Neural cell (in vitro differentiated cells): ENCODE measurements around the gene ENO1. TPM values are rescaled to one million over a fixed set of nuclear protein-coding genes. Genes with fewer than 3 reads are reported as not detected.

ENCODE experiments used
- H2AFZ ChIP-seq: fragments of 200-600, 300-800 bp; sonication (generic), shearing (Covaris generic); 2 replicates; pipeline ENCODE4 v1.6.0; 2014; ENCODE audit warnings: low read depth, mild to moderate bottlenecking, antibody characterized with exemption, low read length, moderate library complexity
- H3F3A ChIP-seq: fragments of 200-600 bp; shearing (Covaris generic); 2 replicates; pipeline ENCODE4 v1.6.1; 2016; ENCODE audit warnings: mild to moderate bottlenecking, moderate library complexity, mixed read lengths, antibody characterized with exemption, low read length; ENCODE audit not compliant: insufficient read depth, poor library complexity, severe bottlenecking
- H3K27ac ChIP-seq: fragments of 200-600, 300-800 bp; sonication (generic), shearing (Covaris generic); 2 replicates; pipeline ENCODE4 v1.5.1; 2014; ENCODE audit warnings: mild to moderate bottlenecking, low read length, moderate library complexity
- H3K27me3 ChIP-seq: fragments of 300-800, 200-600 bp; sonication (generic), shearing (Covaris generic); 2 replicates; pipeline ENCODE4 v1.6.0; 2014; ENCODE audit warnings: mild to moderate bottlenecking, low read depth, low read length, moderate library complexity; ENCODE audit not compliant: insufficient read depth
- H3K36me3 ChIP-seq: fragments of 300-800, 200-600 bp; sonication (generic), shearing (Covaris generic); 2 replicates; pipeline ENCODE4 v1.5.1; 2014; ENCODE audit warnings: mild to moderate bottlenecking, antibody characterized with exemption, low read length, moderate library complexity; ENCODE audit not compliant: insufficient read depth
- H3K4me2 ChIP-seq: fragments of 300-800, 200-600 bp; sonication (generic), shearing (Covaris generic); 2 replicates; pipeline ENCODE4 v1.6.0; 2014; ENCODE audit warnings: mild to moderate bottlenecking, low read length
- H3K4me3 ChIP-seq: fragments of 300-800, 200-600 bp; sonication (generic), shearing (Covaris generic); 2 replicates; pipeline ENCODE4 v1.5.1; 2014; ENCODE audit warnings: mild to moderate bottlenecking, low read length, moderate library complexity
- H3K79me2 ChIP-seq: fragments of 200-600 bp; shearing (Covaris generic); replicated peaks from 2 replicates; pipeline ENCODE4 v1.6.0; 2014; ENCODE audit warnings: mild to moderate bottlenecking, low read length, moderate library complexity; ENCODE audit not compliant: insufficient read depth
- H3K9ac ChIP-seq: fragments of 300-800, 200-600 bp; sonication (generic), shearing (Covaris generic); 2 replicates; pipeline ENCODE4 v1.6.1; 2016; ENCODE audit warnings: mild to moderate bottlenecking, low read length, mixed read lengths
- H3K9me2 ChIP-seq: fragments of 200-600 bp; shearing (Covaris generic); 2 replicates; pipeline ENCODE4 v1.6.1; 2016; ENCODE audit warnings: mild to moderate bottlenecking, low read length, mixed read lengths; ENCODE audit not compliant: insufficient read depth
- H3K9me3 ChIP-seq: fragments of 200-600, 300-800 bp; sonication (generic), shearing (Covaris generic); 2 replicates; pipeline ENCODE4 v1.6.1; 2016; ENCODE audit warnings: mild to moderate bottlenecking, mixed run types, low read length, moderate library complexity, mixed read lengths
- H4K20me1 ChIP-seq: fragments of 200-600 bp; shearing (Covaris generic); 2 replicates; pipeline ENCODE4 v1.6.1; 2016; ENCODE audit warnings: mild to moderate bottlenecking, mixed run types; ENCODE audit not compliant: insufficient read depth
- EP300 ChIP-seq: fragments of 450-650 bp; conservative IDR thresholded peaks from 2 replicates; pipeline ENCODE4 v1.6.1; 2014; ENCODE audit warnings: antibody characterized with exemption, mild to moderate bottlenecking, moderate library complexity; ENCODE audit not compliant: poor library complexity, severe bottlenecking
- EZH2 ChIP-seq: fragments of 200-600, 300-800 bp; shearing (Covaris generic), sonication (generic); IDR thresholded peaks from 2 replicates; pipeline ENCODE4 v1.6.1; 2014; ENCODE audit warnings: antibody characterized with exemption, low read length, borderline replicate concordance, mild to moderate bottlenecking; ENCODE audit not compliant: insufficient read depth, poor library complexity, severe bottlenecking
- MXI1 ChIP-seq: fragments of 450-650 bp; conservative IDR thresholded peaks from 2 replicates; pipeline ENCODE4 v1.6.1; 2014; ENCODE audit warnings: antibody characterized with exemption, mild to moderate bottlenecking; ENCODE audit not compliant: poor library complexity, severe bottlenecking
- POLR2AphosphoS5 ChIP-seq: IDR thresholded peaks from 2 replicates; pipeline ENCODE4 v1.6.1; 2012
- RAD21 ChIP-seq: fragments of 450-650 bp; conservative IDR thresholded peaks from 2 replicates; pipeline ENCODE4 v1.6.1; 2014; ENCODE audit warnings: antibody characterized with exemption, mild to moderate bottlenecking, moderate library complexity
- SMC3 ChIP-seq: fragments of 450-650 bp; conservative IDR thresholded peaks from 2 replicates; pipeline ENCODE4 v1.6.1; 2014; ENCODE audit warnings: antibody characterized with exemption, mild to moderate bottlenecking, moderate library complexity; ENCODE audit not compliant: poor library complexity
- TAF1 ChIP-seq: IDR thresholded peaks from 2 replicates; pipeline ENCODE4 v1.6.1; 2012; ENCODE audit warnings: low read depth
- polyA plus RNA-seq: library from polyadenylated mRNA; depleted of rRNA; stranded (reverse); fragments of >200 nt; gene quantifications from 2 replicates; pipeline ENCODE4 v1.2.3, GENCODE V29; 2014
- TF ChIP-seq, protein P1 (sequence below): fragments of 450-650 bp; IDR thresholded peaks from 2 replicates; pipeline ENCODE4 v1.5.1; 2014; ENCODE audit warnings: antibody characterized with exemption, mild to moderate bottlenecking, moderate library complexity; ENCODE audit not compliant: poor library complexity, severe bottlenecking
- TF ChIP-seq, protein P2 (sequence below): IDR thresholded peaks from 2 replicates; pipeline ENCODE4 v1.6.1; 2012; ENCODE audit warnings: borderline replicate concordance

ENO1 gene
- polyA plus RNA-seq, 1 donor from 2014 or later = 199 TPM

DNA sequence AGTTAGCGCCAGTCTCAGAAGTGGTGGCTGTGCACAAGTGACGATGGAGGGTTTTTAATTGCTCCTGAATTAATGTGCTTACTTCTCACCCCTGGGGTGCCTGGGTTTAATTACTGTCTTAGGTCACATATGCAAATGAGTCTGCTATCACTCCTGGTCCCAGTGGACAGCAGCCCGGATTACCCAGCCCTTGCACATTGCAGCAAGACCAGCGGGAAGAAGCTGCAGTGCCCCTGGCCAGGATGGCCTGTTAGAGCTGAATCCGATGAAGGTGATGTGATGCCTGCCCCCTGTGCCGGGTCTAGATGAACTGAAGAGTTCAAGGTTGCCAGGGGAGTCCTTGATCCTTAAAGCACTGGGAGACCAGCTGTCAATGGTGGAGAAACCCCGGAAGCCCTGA lies 24.2 kb downstream of the ENO1 start:
- no peaks in the 10 kb centered on the region for H4K20me1 ChIP-seq
- TF ChIP-seq MXI1 = no peak
- TF ChIP-seq, protein P1, sequence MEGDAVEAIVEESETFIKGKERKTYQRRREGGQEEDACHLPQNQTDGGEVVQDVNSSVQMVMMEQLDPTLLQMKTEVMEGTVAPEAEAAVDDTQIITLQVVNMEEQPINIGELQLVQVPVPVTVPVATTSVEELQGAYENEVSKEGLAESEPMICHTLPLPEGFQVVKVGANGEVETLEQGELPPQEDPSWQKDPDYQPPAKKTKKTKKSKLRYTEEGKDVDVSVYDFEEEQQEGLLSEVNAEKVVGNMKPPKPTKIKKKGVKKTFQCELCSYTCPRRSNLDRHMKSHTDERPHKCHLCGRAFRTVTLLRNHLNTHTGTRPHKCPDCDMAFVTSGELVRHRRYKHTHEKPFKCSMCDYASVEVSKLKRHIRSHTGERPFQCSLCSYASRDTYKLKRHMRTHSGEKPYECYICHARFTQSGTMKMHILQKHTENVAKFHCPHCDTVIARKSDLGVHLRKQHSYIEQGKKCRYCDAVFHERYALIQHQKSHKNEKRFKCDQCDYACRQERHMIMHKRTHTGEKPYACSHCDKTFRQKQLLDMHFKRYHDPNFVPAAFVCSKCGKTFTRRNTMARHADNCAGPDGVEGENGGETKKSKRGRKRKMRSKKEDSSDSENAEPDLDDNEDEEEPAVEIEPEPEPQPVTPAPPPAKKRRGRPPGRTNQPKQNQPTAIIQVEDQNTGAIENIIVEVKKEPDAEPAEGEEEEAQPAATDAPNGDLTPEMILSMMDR = no peak
- no peaks in the 10 kb centered on the region for H3K9me3 ChIP-seq
- H3F3A ChIP-seq = no peaks in the 10 kb centered on the region
- H3K9ac ChIP-seq = no peak overlapping the region
- H3K36me3 ChIP-seq = no peaks in the 10 kb centered on the region
- no peak overlapping the region for H3K4me2 ChIP-seq
- no peak overlapping the region for H3K27ac ChIP-seq
- no peaks in the 10 kb centered on the region for H3K9me2 ChIP-seq
- H3K4me3 ChIP-seq = no peak overlapping the region
- no peaks in the 10 kb centered on the region for H3K79me2 ChIP-seq
- H3K27me3 ChIP-seq = no peaks in the 10 kb centered on the region
- H2AFZ ChIP-seq = no peak overlapping the region

DNA sequence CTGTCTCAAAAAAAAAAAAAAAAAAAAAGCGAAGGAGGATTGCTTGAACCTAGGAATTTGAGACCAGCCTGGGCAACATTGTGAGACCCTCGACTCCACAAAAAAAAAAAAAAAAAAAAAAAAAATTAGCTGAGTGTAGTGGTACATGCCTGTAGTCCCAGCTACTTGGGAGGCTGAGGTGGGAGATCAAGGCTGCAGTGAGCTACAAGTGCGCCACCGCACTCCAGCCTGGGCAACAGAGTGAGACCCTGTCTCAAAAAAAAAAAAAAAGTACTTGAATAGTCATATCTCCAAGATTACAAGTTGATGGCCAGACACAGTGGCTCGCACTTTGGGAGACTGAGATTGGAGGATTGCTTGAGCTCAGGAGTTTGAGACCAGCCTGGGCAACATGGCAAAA lies 27.4 kb downstream of the ENO1 start:
- TF ChIP-seq SMC3 (no peak), POLR2AphosphoS5 (no peak), RAD21 (no peak), MXI1 (no peak), TAF1 (no peak), EP300 (no peak), EZH2 (no peak)
- TF ChIP-seq, protein P1 = no peak
- TF ChIP-seq, protein P2, sequence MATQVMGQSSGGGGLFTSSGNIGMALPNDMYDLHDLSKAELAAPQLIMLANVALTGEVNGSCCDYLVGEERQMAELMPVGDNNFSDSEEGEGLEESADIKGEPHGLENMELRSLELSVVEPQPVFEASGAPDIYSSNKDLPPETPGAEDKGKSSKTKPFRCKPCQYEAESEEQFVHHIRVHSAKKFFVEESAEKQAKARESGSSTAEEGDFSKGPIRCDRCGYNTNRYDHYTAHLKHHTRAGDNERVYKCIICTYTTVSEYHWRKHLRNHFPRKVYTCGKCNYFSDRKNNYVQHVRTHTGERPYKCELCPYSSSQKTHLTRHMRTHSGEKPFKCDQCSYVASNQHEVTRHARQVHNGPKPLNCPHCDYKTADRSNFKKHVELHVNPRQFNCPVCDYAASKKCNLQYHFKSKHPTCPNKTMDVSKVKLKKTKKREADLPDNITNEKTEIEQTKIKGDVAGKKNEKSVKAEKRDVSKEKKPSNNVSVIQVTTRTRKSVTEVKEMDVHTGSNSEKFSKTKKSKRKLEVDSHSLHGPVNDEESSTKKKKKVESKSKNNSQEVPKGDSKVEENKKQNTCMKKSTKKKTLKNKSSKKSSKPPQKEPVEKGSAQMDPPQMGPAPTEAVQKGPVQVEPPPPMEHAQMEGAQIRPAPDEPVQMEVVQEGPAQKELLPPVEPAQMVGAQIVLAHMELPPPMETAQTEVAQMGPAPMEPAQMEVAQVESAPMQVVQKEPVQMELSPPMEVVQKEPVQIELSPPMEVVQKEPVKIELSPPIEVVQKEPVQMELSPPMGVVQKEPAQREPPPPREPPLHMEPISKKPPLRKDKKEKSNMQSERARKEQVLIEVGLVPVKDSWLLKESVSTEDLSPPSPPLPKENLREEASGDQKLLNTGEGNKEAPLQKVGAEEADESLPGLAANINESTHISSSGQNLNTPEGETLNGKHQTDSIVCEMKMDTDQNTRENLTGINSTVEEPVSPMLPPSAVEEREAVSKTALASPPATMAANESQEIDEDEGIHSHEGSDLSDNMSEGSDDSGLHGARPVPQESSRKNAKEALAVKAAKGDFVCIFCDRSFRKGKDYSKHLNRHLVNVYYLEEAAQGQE = no peak
- no peak overlapping the region for H2AFZ ChIP-seq
- no peaks in the 10 kb centered on the region for H3K27me3 ChIP-seq
- H3K9me2 ChIP-seq = no peaks in the 10 kb centered on the region
- no peak overlapping the region for H3K27ac ChIP-seq
- no peaks in the 10 kb centered on the region for H3K79me2 ChIP-seq
- no peak overlapping the region for H3K9ac ChIP-seq
- no peaks in the 10 kb centered on the region for H3F3A ChIP-seq
- H3K36me3 ChIP-seq = no peaks in the 10 kb centered on the region
- no peaks in the 10 kb centered on the region for H3K9me3 ChIP-seq
- no peak overlapping the region for H3K4me3 ChIP-seq
- no peak overlapping the region for H3K4me2 ChIP-seq
- no peaks in the 10 kb centered on the region for H4K20me1 ChIP-seq
